Ascending aorta (tissue), 2 donors: ENCODE measurements around the gene SHE. TPM values are rescaled to one million over a fixed set of nuclear protein-coding genes. Genes with fewer than 3 reads are reported as not detected.

ENCODE experiments used
- DNase-seq, 2 donors: peaks; one replicate each; pipeline ENCODE4 v3.0.0-alpha.2; 2019; ENCODE audit warnings: low spot score in 2 of 2
- H3K27ac ChIP-seq, 2 donors: fragments of 200-600 bp; sonication (generic); one replicate each; pipeline ENCODE4 v1.5.1; 2016 to 2017; ENCODE audit warnings: mild to moderate bottlenecking in 1 of 2
- H3K27me3 ChIP-seq: fragments of 200-600 bp; sonication (generic); one replicate; pipeline ENCODE4 v1.5.1; 2017
- H3K36me3 ChIP-seq, 2 donors: fragments of 200-600 bp; sonication (generic); one replicate each; pipeline ENCODE4 v1.5.1; 2016
- H3K4me1 ChIP-seq, 2 donors: fragments of 200-600 bp; sonication (generic); one replicate each; pipeline ENCODE4 v1.5.1; 2016 to 2017; ENCODE audit warnings: mild to moderate bottlenecking in 1 of 2
- H3K4me3 ChIP-seq, 2 donors: fragments of 200-600 bp; sonication (generic); one replicate each; pipeline ENCODE4 v1.5.1; 2016 to 2017; ENCODE audit warnings: mild to moderate bottlenecking in 1 of 2
- H3K9me3 ChIP-seq, 2 donors: fragments of 200-600 bp; sonication (generic); one replicate each; pipeline ENCODE4 v1.5.1; 2016
- CTCF ChIP-seq, 3 experiments: fragments of 200-600 bp in 2 of 3; fragments of 450-650 bp in 1 of 3; sonication (generic) in 2 of 3; IDR thresholded peaks; one replicate each; pipeline ENCODE4 v1.5.1; 2016 to 2019; ENCODE audit warnings: antibody characterized with exemption in 3 of 3, mild to moderate bottlenecking in 1 of 3, moderate library complexity in 1 of 3
- intact Hi-C: fragments of 100-400 bp; cut with DNase I; formaldehyde crosslinking; loops from one replicate; pipeline ENCODE4 v1.15.1; 2023
- total RNA-seq: library from RNA; depleted of rRNA; stranded (reverse); fragments of >200 nt; gene quantifications from one replicate; pipeline ENCODE4 v1.1.0, GENCODE V29; 2016

SHE gene
- 107 TPM for total RNA-seq

- no peak for DNase-seq
- Histone ChIP-seq H3K4me1 (peaks cover 3 to 4% of the 10 kb centered on the region in 2 donors), H3K9me3 (no peaks in the 10 kb centered on the region), H3K4me3 (peak within 1 kb of the TSS; percentile 54 to 61), H3K36me3 (no peaks in the 10 kb centered on the region), H3K27ac (peak within 1 kb of the TSS in 1 of 2 donors; percentile 32), H3K27me3 (peaks cover 11% of the 10 kb centered on the region)
- TF ChIP-seq CTCF (IDR thresholded peaks at IDR 0.05), result no peak
- intact Hi-C loops, result no loop called here
Measured at GRCh38 chr1:154502066-154502743, at the start of gene SHE, which contains the start of gene TDRD10. Gene SHE, minus strand, starts transcription at chr1:154502412. Its CDS starts 386 bp downstream, at chr1:154502026. Gene TDRD10, plus strand, starts transcription at chr1:154502219. Its CDS starts 4,685 bp downstream, at chr1:154506904.

- H3K36me3 ChIP-seq, result peaks cover 65 to 69% of the 10 kb centered on the region in 2 donors
Measured at GRCh38 chr1:154551474-154551873, 49.3 kb upstream of the SHE start.

GRCh38 chr1:154550657-154551056 lies 48.4 kb upstream of the SHE start:
- no peak for TF ChIP-seq CTCF (IDR thresholded peaks at IDR 0.05)
- no peaks in the 10 kb centered on the region for H3K27me3 ChIP-seq
- H3K4me1 ChIP-seq, result no peaks in the 10 kb centered on the region
- H3K4me3 ChIP-seq, result no peak overlapping the region
- DNase-seq, result no peak
- H3K27ac ChIP-seq, result no peak overlapping the region
- intact Hi-C loops, result no loop called here
- H3K9me3 ChIP-seq, result no peaks in the 10 kb centered on the region
- H3K36me3 ChIP-seq, result peaks cover 65 to 67% of the 10 kb centered on the region in 2 donors

More at GRCh38 chr1:154551474-154551873, 49.3 kb upstream of the SHE start:
- intact Hi-C loops, result no loop called here
- Histone ChIP-seq H3K27ac (no peak overlapping the region), H3K9me3 (no peaks in the 10 kb centered on the region), H3K4me1 (peaks cover 5 to 8% of the 10 kb centered on the region in 2 donors), H3K4me3 (no peak overlapping the region), H3K27me3 (no peaks in the 10 kb centered on the region)
- TF ChIP-seq CTCF (IDR thresholded peaks at IDR 0.05), result no peak
- DNase-seq, result no peak

- no peaks in the 10 kb centered on the region for H3K4me1 ChIP-seq
- no peak overlapping the region for H3K27ac ChIP-seq
- TF ChIP-seq CTCF (IDR thresholded peaks at IDR 0.05), result no peak
- H3K36me3 ChIP-seq, result peaks cover 60 to 61% of the 10 kb centered on the region in 2 donors
- intact Hi-C loops, result no loop called here
- no peak overlapping the region for H3K4me3 ChIP-seq
- H3K9me3 ChIP-seq, result no peaks in the 10 kb centered on the region
- DNase-seq, result no peak
- no peaks in the 10 kb centered on the region for H3K27me3 ChIP-seq
Measured at GRCh38 chr1:154550070-154550469, 47.9 kb upstream of the SHE start.

- H3K27ac ChIP-seq, result no peak overlapping the region
- no peaks in the 10 kb centered on the region for H3K27me3 ChIP-seq
- no peak for TF ChIP-seq CTCF (IDR thresholded peaks at IDR 0.05)
- H3K9me3 ChIP-seq, result no peaks in the 10 kb centered on the region
- H3K4me1 ChIP-seq, result no peaks in the 10 kb centered on the region
- no peak overlapping the region for H3K4me3 ChIP-seq
- H3K36me3 ChIP-seq, result peaks cover 52 to 53% of the 10 kb centered on the region in 2 donors
- DNase-seq, result no peak
- intact Hi-C loops, result loop anchor here (5.0 kb wide), 1 partner anchor 67 kb away; no protein-coding TSS in a partner anchor
Measured at GRCh38 chr1:154549202-154549770, 47.1 kb upstream of the SHE start.
